Measurements from ENCODE around the gene PRRX2. TPM values are rescaled to one million over a fixed set of nuclear protein-coding genes. Genes with fewer than 3 reads are reported as not detected.

Gene PRRX2
- total and polyA plus RNA-seq, 2 donors: 1.3 to 3.8 TPM

- no peak for DNase-seq (ENCODE audit: low read depth in 6 of 9, low spot score in 9 of 9)
- 91% methylated on average over 16 of the region's 16 CpGs for WGBS
- no peaks in the 10 kb centered on the region for H3K36me3 ChIP-seq (ENCODE audit: control insufficient read depth in 2 of 2, insufficient read depth in 2 of 2, low read length in 1 of 2)
- H3K4me1 ChIP-seq (ENCODE audit: control insufficient read depth in 2 of 2, insufficient read depth in 2 of 2, low read length in 2 of 2): no peaks in the 10 kb centered on the region
- H3K4me3 ChIP-seq (ENCODE audit: low read length in 2 of 2): no peak overlapping the region
- H3K9me3 ChIP-seq (ENCODE audit: control insufficient read depth in 2 of 2, insufficient read depth in 1 of 2, low read length in 1 of 2): peaks cover 0 to 4% of the 10 kb centered on the region in 2 donors
- peaks cover 0 to 22% of the 10 kb centered on the region in 2 donors for H3K27me3 ChIP-seq (ENCODE audit: control insufficient read depth in 2 of 2, insufficient read depth in 1 of 2, low read length in 1 of 2)
- H3K27ac ChIP-seq (ENCODE audit: low read depth in 1 of 2, low read length in 1 of 2): no peak overlapping the region
These were observed 17.2 kb upstream of the PRRX2 start for GRCh38 chr9:129648092-129648763.

DNA sequence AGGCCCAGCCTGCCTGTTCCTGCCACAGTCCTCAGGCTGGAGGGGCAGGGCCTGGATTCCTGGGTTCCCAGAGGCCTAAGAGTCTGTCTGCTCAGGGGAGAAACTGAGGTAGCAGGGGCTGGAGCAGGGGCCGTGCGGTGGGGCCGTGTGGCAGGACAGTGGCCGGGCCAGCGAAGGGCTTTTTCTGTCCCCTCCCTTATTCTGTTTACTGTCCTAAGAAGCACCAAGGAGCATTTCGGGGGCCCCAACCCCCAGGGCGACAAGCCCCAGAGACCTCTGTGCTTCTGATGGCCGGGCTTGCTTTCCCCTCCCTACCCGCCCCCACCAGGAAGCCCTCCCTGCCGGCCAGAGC lies 16.7 kb upstream of the PRRX2 start:
- H3K9me3 ChIP-seq (ENCODE audit: control insufficient read depth in 2 of 2, insufficient read depth in 1 of 2, low read length in 1 of 2): peaks cover 0 to 4% of the 10 kb centered on the region in 2 donors
- H3K4me3 ChIP-seq (ENCODE audit: low read length in 2 of 2): no peak overlapping the region
- no peak overlapping the region for H3K27ac ChIP-seq (ENCODE audit: low read depth in 1 of 2, low read length in 1 of 2)
- 92% methylated on average over 10 of the region's 10 CpGs for WGBS
- no peak for DNase-seq (ENCODE audit: low read depth in 6 of 9, low spot score in 9 of 9)
- H3K36me3 ChIP-seq (ENCODE audit: control insufficient read depth in 2 of 2, insufficient read depth in 2 of 2, low read length in 1 of 2): no peaks in the 10 kb centered on the region
- peaks cover 0 to 27% of the 10 kb centered on the region in 2 donors for H3K27me3 ChIP-seq (ENCODE audit: control insufficient read depth in 2 of 2, insufficient read depth in 1 of 2, low read length in 1 of 2)
- H3K4me1 ChIP-seq (ENCODE audit: control insufficient read depth in 2 of 2, insufficient read depth in 2 of 2, low read length in 2 of 2): no peaks in the 10 kb centered on the region

DNA sequence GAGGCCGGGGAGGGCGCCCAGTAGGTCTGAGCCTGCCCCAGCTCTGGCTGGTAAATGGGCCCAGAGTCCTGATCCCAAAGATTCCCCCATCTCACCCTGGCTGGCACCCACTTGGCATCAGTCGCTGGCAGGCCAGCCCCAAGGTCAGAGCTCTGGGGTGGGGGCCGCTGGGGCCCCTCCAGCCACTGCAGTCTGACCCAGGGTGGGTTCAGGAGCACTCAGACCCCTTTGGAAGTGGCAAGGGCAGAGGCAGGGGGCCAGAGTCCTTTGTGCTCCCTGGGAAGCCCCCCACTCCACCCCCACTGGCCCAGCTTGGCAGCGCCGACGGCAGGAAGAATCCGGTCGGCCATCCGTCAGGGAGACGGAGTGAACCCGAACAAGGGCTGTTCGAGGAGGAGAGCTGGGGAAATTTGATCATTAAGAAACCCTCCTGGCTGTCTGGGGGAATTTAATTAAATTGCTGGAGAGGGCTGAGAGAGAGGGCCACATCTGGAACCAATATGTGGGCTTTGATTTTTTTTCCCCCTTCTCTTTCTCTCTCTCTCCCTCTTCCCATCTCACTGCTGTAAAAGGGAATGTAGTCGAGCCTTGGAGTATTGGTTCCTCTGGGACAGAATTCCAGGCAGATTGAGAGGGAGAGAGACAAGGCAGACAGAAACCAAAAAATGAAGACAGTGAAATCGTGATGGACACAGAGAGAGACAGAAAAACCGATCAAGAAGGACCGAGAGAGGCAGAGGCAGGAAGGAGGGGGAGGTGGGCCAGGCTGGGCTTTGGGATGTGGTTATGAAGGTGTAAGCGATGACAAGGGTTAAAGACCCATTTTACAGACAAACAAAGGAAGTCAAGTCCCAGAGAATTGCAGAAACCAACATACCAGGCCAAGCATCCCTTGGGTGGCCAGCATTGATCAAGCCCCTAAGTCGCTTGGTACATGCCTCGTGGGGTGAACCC lies 15.4 kb upstream of the PRRX2 start:
- no peak for DNase-seq (ENCODE audit: low read depth in 6 of 9, low spot score in 9 of 9)
- H3K9me3 ChIP-seq (ENCODE audit: control insufficient read depth in 2 of 2, insufficient read depth in 1 of 2, low read length in 1 of 2): peaks cover 0 to 4% of the 10 kb centered on the region in 2 donors
- H3K4me1 ChIP-seq (ENCODE audit: control insufficient read depth in 2 of 2, insufficient read depth in 2 of 2, low read length in 2 of 2): no peaks in the 10 kb centered on the region
- no peak overlapping the region for H3K4me3 ChIP-seq (ENCODE audit: low read length in 2 of 2)
- no peak overlapping the region for H3K27ac ChIP-seq (ENCODE audit: low read depth in 1 of 2, low read length in 1 of 2)
- H3K36me3 ChIP-seq (ENCODE audit: control insufficient read depth in 2 of 2, insufficient read depth in 2 of 2, low read length in 1 of 2): no peaks in the 10 kb centered on the region
- 91% methylated on average over 20 of the region's 20 CpGs for WGBS
- H3K27me3 ChIP-seq (ENCODE audit: control insufficient read depth in 2 of 2, insufficient read depth in 1 of 2, low read length in 1 of 2): peaks cover 0 to 38% of the 10 kb centered on the region in 2 donors

DNA sequence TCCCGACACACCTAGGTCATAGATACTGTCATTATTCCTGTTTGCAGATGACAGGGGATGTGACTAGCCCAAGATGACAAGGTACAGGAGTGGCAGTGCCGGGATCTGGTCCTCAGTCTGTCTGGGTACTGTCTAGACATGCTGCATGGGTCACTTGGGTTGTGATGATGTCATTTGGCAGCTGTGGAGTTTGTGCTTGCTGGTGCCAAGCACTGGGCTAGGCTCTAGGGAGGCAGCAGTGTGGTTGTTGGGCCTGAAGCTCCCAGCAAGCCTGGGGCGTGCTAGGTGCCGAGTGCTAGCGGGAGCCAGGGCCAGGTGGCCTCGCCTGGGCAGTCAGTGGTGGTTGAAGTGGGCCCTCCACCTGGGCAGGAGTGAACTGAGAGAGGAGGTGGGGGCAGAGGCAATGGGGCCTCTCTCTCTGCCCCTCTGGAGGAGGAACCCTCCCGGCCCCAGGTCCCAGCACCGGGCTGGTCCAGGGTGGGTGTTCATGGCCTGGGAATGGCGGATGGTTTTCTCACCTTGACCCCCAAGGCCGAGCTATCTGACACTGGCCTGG lies 14.7 kb upstream of the PRRX2 start:
- WGBS: 96% methylated on average over 10 of the region's 10 CpGs
- Histone ChIP-seq H3K36me3 (ENCODE audit: control insufficient read depth in 2 of 2, insufficient read depth in 2 of 2, low read length in 1 of 2) (no peaks in the 10 kb centered on the region), H3K27ac (ENCODE audit: low read depth in 1 of 2, low read length in 1 of 2) (no peak overlapping the region)

DNA sequence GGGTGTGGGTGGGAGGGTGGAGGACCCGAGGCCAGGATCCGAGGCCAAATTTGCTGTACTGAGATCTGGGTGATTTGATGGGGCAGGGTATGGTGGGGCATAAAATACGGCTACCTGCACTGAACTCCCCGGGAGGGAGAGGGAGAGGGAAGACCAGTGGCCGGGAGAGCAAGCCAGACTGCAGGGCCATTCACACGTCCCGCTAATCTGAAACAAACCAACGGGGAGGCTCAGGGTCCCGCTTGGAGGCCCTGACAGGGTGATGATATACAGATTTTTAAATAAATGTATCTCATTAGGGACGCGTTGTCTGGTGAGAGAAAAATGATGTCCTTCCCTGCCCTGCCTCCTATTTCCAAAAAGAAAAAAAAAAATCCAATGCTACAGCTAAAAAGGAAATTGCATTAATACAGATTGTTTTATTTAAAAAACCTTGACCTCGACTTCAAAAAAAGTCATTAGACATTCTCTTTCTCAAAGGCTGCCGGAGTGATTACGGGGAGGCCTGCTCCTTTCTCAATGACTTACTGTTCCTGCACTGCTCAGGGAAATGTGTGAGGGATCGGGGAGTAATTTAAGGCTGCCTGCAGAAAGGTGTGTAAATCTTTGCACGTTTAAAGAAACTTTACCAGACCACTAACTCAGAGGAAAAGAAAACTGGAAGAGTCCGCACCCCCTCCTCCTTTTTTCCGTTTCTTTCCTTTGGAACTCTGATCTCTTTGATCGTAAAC lies 11.5 kb upstream of the PRRX2 start:
- Histone ChIP-seq H3K27ac (ENCODE audit: low read depth in 1 of 2, low read length in 1 of 2) (no peak overlapping the region), H3K4me1 (ENCODE audit: control insufficient read depth in 2 of 2, insufficient read depth in 2 of 2, low read length in 2 of 2) (no peaks in the 10 kb centered on the region), H3K36me3 (ENCODE audit: control insufficient read depth in 2 of 2, insufficient read depth in 2 of 2, low read length in 1 of 2) (no peaks in the 10 kb centered on the region), H3K27me3 (ENCODE audit: control insufficient read depth in 2 of 2, insufficient read depth in 1 of 2, low read length in 1 of 2) (peaks cover 0 to 46% of the 10 kb centered on the region in 2 donors), H3K9me3 (ENCODE audit: control insufficient read depth in 2 of 2, insufficient read depth in 1 of 2, low read length in 1 of 2) (no peaks in the 10 kb centered on the region), H3K4me3 (ENCODE audit: low read length in 2 of 2) (no peak overlapping the region)
- 79% methylated on average over 19 of the region's 19 CpGs for WGBS
- no peak for DNase-seq (ENCODE audit: low read depth in 6 of 9, low spot score in 9 of 9)

More for the DNA sequence above, 14.7 kb upstream of the PRRX2 start:
- no peaks in the 10 kb centered on the region for H3K4me1 ChIP-seq (ENCODE audit: control insufficient read depth in 2 of 2, insufficient read depth in 2 of 2, low read length in 2 of 2)
- H3K27me3 ChIP-seq (ENCODE audit: control insufficient read depth in 2 of 2, insufficient read depth in 1 of 2, low read length in 1 of 2): peaks cover 0 to 44% of the 10 kb centered on the region in 2 donors
- H3K9me3 ChIP-seq (ENCODE audit: control insufficient read depth in 2 of 2, insufficient read depth in 1 of 2, low read length in 1 of 2): peaks cover 0 to 4% of the 10 kb centered on the region in 2 donors
- DNase-seq (ENCODE audit: low read depth in 6 of 9, low spot score in 9 of 9): no peak
- H3K4me3 ChIP-seq (ENCODE audit: low read length in 2 of 2): no peak overlapping the region

- Histone ChIP-seq H3K27ac (ENCODE audit: low read depth in 1 of 2, low read length in 1 of 2) (no peak overlapping the region), H3K9me3 (ENCODE audit: control insufficient read depth in 2 of 2, insufficient read depth in 1 of 2, low read length in 1 of 2) (no peaks in the 10 kb centered on the region), H3K27me3 (ENCODE audit: control insufficient read depth in 2 of 2, insufficient read depth in 1 of 2, low read length in 1 of 2) (peaks cover 0 to 46% of the 10 kb centered on the region in 2 donors), H3K4me3 (ENCODE audit: low read length in 2 of 2) (no peak overlapping the region), H3K4me1 (ENCODE audit: control insufficient read depth in 2 of 2, insufficient read depth in 2 of 2, low read length in 2 of 2) (no peaks in the 10 kb centered on the region), H3K36me3 (ENCODE audit: control insufficient read depth in 2 of 2, insufficient read depth in 2 of 2, low read length in 1 of 2) (no peaks in the 10 kb centered on the region)
- DNase-seq (ENCODE audit: low read depth in 6 of 9, low spot score in 9 of 9): no peak
- WGBS: 71% methylated on average over 20 of the region's 20 CpGs
These were observed 10.8 kb upstream of the PRRX2 start for GRCh38 chr9:129654554-129655040.

- Histone ChIP-seq H3K4me1 (ENCODE audit: control insufficient read depth in 2 of 2, insufficient read depth in 2 of 2, low read length in 2 of 2) (no peaks in the 10 kb centered on the region), H3K27ac (ENCODE audit: low read depth in 1 of 2, low read length in 1 of 2) (no peak overlapping the region), H3K9me3 (ENCODE audit: control insufficient read depth in 2 of 2, insufficient read depth in 1 of 2, low read length in 1 of 2) (no peaks in the 10 kb centered on the region), H3K36me3 (ENCODE audit: control insufficient read depth in 2 of 2, insufficient read depth in 2 of 2, low read length in 1 of 2) (no peaks in the 10 kb centered on the region), H3K4me3 (ENCODE audit: low read length in 2 of 2) (no peak overlapping the region), H3K27me3 (ENCODE audit: control insufficient read depth in 2 of 2, insufficient read depth in 1 of 2, low read length in 1 of 2) (peaks cover 0 to 46% of the 10 kb centered on the region in 2 donors)
- DNase-seq (ENCODE audit: low read depth in 6 of 9, low spot score in 9 of 9): no peak
- WGBS: 97% methylated on average over 7 of the region's 7 CpGs
These were observed 10.3 kb upstream of the PRRX2 start for GRCh38 chr9:129655154-129655553.

GRCh38 chr9:129655696-129656095 lies 9.8 kb upstream of the PRRX2 start:
- Histone ChIP-seq H3K36me3 (ENCODE audit: control insufficient read depth in 2 of 2, insufficient read depth in 2 of 2, low read length in 1 of 2) (no peaks in the 10 kb centered on the region), H3K4me1 (ENCODE audit: control insufficient read depth in 2 of 2, insufficient read depth in 2 of 2, low read length in 2 of 2) (no peaks in the 10 kb centered on the region), H3K4me3 (ENCODE audit: low read length in 2 of 2) (no peak overlapping the region), H3K9me3 (ENCODE audit: control insufficient read depth in 2 of 2, insufficient read depth in 1 of 2, low read length in 1 of 2) (no peaks in the 10 kb centered on the region), H3K27me3 (ENCODE audit: control insufficient read depth in 2 of 2, insufficient read depth in 1 of 2, low read length in 1 of 2) (peaks cover 0 to 43% of the 10 kb centered on the region in 2 donors), H3K27ac (ENCODE audit: low read depth in 1 of 2, low read length in 1 of 2) (no peak overlapping the region)
- WGBS: 80% methylated on average over 7 of the region's 7 CpGs
- DNase-seq (ENCODE audit: low read depth in 6 of 9, low spot score in 9 of 9): no peak
